Caco-2 (cell line): Measurements from ENCODE around the gene SH3BP5L. TPM values are rescaled to one million over a fixed set of nuclear protein-coding genes. Genes with fewer than 3 reads are reported as not detected.

ENCODE experiments used
- BruUV-seq: library from RNA; stranded (reverse); fragments of 400-500 nt; replicated peaks from 2 replicates; lab custom pipeline; 2021; lab: Mats Ljungman, UMichigan
- CTCF ChIA-PET: fragments of 300-600 bp; sonication (Branson Sonifier 250); formaldehyde crosslinking; loops from one replicate; lab custom pipeline; 2022; ENCODE audit warnings: antibody characterized with exemption; lab: Charles Lee
- POLR2A ChIA-PET: fragments of 300-600 bp; sonication (Branson Sonifier 250); formaldehyde crosslinking; loops from one replicate; lab custom pipeline; 2022; ENCODE audit warnings: antibody characterized with exemption; lab: Charles Lee
- DNase-seq, 2 experiments: peaks; one replicate each; pipeline versions ENCODE4 v3.0.0 to v3.0.0-alpha.2; 2020 to 2022
- H3K27me3 ChIP-seq: replicated peaks from 2 replicates; pipeline ENCODE4 v1.6.0; 2011; ENCODE audit warnings: low read length; ENCODE audit not compliant: control insufficient read depth, insufficient read depth
- H3K36me3 ChIP-seq: 2 replicates; pipeline ENCODE4 v1.5.1; 2011; ENCODE audit warnings: low read length; ENCODE audit not compliant: control insufficient read depth, insufficient read depth
- H3K4me1 ChIP-seq: fragments of 250-450 bp; sonication (Bioruptor Pico); 2 replicates; pipeline ENCODE4 v1.5.1; 2020; ENCODE audit warnings: mild to moderate bottlenecking
- H3K4me3 ChIP-seq: 2 replicates; pipeline ENCODE4 v1.5.1; 2011; ENCODE audit warnings: low read depth, mild to moderate bottlenecking, control low read depth, low read length
- H3K9me3 ChIP-seq: fragments of 250-450 bp; sonication (Bioruptor Pico); 2 replicates; pipeline ENCODE4 v1.5.1; 2020; ENCODE audit warnings: mild to moderate bottlenecking, moderate library complexity
- H3K27ac Mint-ChIP-seq: one replicate; pipeline ENCODE4 v1.8.0; 2022; ENCODE audit warnings: mixed read lengths; ENCODE audit not compliant: unreplicated experiment
- H3K27me3 Mint-ChIP-seq: one replicate; pipeline ENCODE4 v1.8.0; 2022; ENCODE audit warnings: mixed read lengths; ENCODE audit not compliant: insufficient read depth, unreplicated experiment
- H3K36me3 Mint-ChIP-seq: one replicate; pipeline ENCODE4 v1.8.0; 2022; ENCODE audit warnings: mild to moderate bottlenecking, mixed read lengths; ENCODE audit not compliant: insufficient read depth, unreplicated experiment
- H3K4me1 Mint-ChIP-seq: one replicate; pipeline ENCODE4 v1.8.0; 2022; ENCODE audit warnings: low read depth, mixed read lengths; ENCODE audit not compliant: unreplicated experiment
- H3K4me3 Mint-ChIP-seq: one replicate; pipeline ENCODE4 v1.8.0; 2022; ENCODE audit warnings: mild to moderate bottlenecking, moderate library complexity, mixed read lengths; ENCODE audit not compliant: unreplicated experiment
- H3K9me3 Mint-ChIP-seq: one replicate; pipeline ENCODE4 v1.8.0; 2022; ENCODE audit warnings: mixed read lengths; ENCODE audit not compliant: unreplicated experiment
- CTCF ChIP-seq, 2 experiments: fragments of 200-600 bp in 1 of 2; IDR thresholded peaks; 1 replicate in 1 of 2; 2 replicates in 1 of 2; pipeline versions ENCODE4 v1.5.1 to v1.8.0; 2011 to 2022; ENCODE audit warnings: antibody characterized with exemption in 1 of 2, control low read depth in 1 of 2, inconsistent platforms in 1 of 2, low read depth in 1 of 2, low read length in 1 of 2, mild to moderate bottlenecking in 1 of 2, moderate library complexity in 1 of 2; ENCODE audit not compliant: insufficient read depth in 1 of 2, severe bottlenecking in 1 of 2, unreplicated experiment in 1 of 2
- intact Hi-C: fragments of 100-400 bp; cut with micrococcal nuclease; formaldehyde crosslinking; loops from one replicate; pipeline ENCODE4 v1.10.0; 2022; ENCODE audit not compliant: unreplicated experiment
- total RNA-seq: library from RNA; stranded (reverse); gene quantifications from 2 replicates; pipeline ENCODE4 v1.2.3, GENCODE V29; 2022

The SH3BP5L gene
- total RNA-seq, 1 experiment from 2014 or later: 21.3 TPM

- ChIA-PET CTCF (interaction anchor here (0.7 kb wide), 1 partner anchor 12 kb away, joined by 4 read pairs; no protein-coding TSS in a partner anchor), POLR2A (no interaction called here)
- peaks cover 31% of the 10 kb centered on the region for H3K36me3 Mint-ChIP-seq
- TF ChIP-seq CTCF (IDR thresholded peaks at IDR 0.05; ENCODE audit: insufficient read depth in 1 of 2, low read depth in 1 of 2, low read length in 1 of 2, severe bottlenecking in 1 of 2, unreplicated experiment in 1 of 2): no peak
- Histone ChIP-seq H3K4me1 (no peaks in the 10 kb centered on the region), H3K36me3 (no peaks in the 10 kb centered on the region; the same call in none of the 2 replicates), H3K4me3 (no peak overlapping the region), H3K9me3 (no peaks in the 10 kb centered on the region), H3K27me3 (no peaks in the 10 kb centered on the region)
- H3K9me3 Mint-ChIP-seq: no peaks in the 10 kb centered on the region
- no peaks in the 10 kb centered on the region for H3K27me3 Mint-ChIP-seq
- H3K4me1 Mint-ChIP-seq: no peaks in the 10 kb centered on the region
- intact Hi-C loops: no loop called here
- no peak overlapping the region for H3K27ac Mint-ChIP-seq
- no peak for DNase-seq
- no peak overlapping the region for H3K4me3 Mint-ChIP-seq
- BruUV-seq: no TSS peak
Observed at GRCh38 chr1:248850536-248851251, 25.0 kb upstream of the SH3BP5L start.

- Mint-ChIP-seq H3K27me3 (no peaks in the 10 kb centered on the region), H3K27ac (no peak overlapping the region), H3K4me3 (no peak overlapping the region), H3K9me3 (no peaks in the 10 kb centered on the region), H3K4me1 (no peaks in the 10 kb centered on the region), H3K36me3 (peaks cover 36% of the 10 kb centered on the region)
- Histone ChIP-seq H3K36me3 (no peaks in the 10 kb centered on the region; the same call in none of the 2 replicates), H3K4me1 (no peaks in the 10 kb centered on the region), H3K4me3 (no peak overlapping the region), H3K27me3 (no peaks in the 10 kb centered on the region), H3K9me3 (no peaks in the 10 kb centered on the region)
- BruUV-seq: no TSS peak
- no peak for DNase-seq
- no peak for TF ChIP-seq CTCF (IDR thresholded peaks at IDR 0.05; ENCODE audit: insufficient read depth in 1 of 2, low read depth in 1 of 2, low read length in 1 of 2, severe bottlenecking in 1 of 2, unreplicated experiment in 1 of 2)
- CTCF ChIA-PET: no interaction called here
- POLR2A ChIA-PET: no interaction called here
- intact Hi-C loops: no loop called here
Observed at GRCh38 chr1:248850124-248850523, 24.4 kb upstream of the SH3BP5L start.

- POLR2A ChIA-PET: interaction anchor here (1.0 kb wide), 1 partner anchor 12 kb away, joined by 3 read pairs; the partner anchor contains the start of gene ZNF672
Observed at GRCh38 chr1:248849637-248850036, 23.9 kb upstream of the SH3BP5L start.

More at GRCh38 chr1:248849637-248850036, 23.9 kb upstream of the SH3BP5L start:
- no peak overlapping the region for H3K4me3 ChIP-seq
- H3K4me3 Mint-ChIP-seq: no peak overlapping the region
- H3K36me3 Mint-ChIP-seq: peaks cover 36% of the 10 kb centered on the region
- DNase-seq: no peak
- H3K27me3 Mint-ChIP-seq: no peaks in the 10 kb centered on the region
- H3K27me3 ChIP-seq: no peaks in the 10 kb centered on the region
- intact Hi-C loops: no loop called here
- CTCF ChIA-PET: no interaction called here
- no TSS peak for BruUV-seq
- no peaks in the 10 kb centered on the region for H3K9me3 Mint-ChIP-seq
- no peak overlapping the region for H3K27ac Mint-ChIP-seq
- no peaks in the 10 kb centered on the region for H3K4me1 ChIP-seq
- H3K36me3 ChIP-seq: no peaks in the 10 kb centered on the region; the same call in none of the 2 replicates
- no peaks in the 10 kb centered on the region for H3K4me1 Mint-ChIP-seq
- no peak for TF ChIP-seq CTCF (IDR thresholded peaks at IDR 0.05; ENCODE audit: insufficient read depth in 1 of 2, low read depth in 1 of 2, low read length in 1 of 2, severe bottlenecking in 1 of 2, unreplicated experiment in 1 of 2)
- no peaks in the 10 kb centered on the region for H3K9me3 ChIP-seq
